Right atrium auricular region (tissue), 2 donors: Measurements from ENCODE around the gene TAAR9. TPM values are rescaled to one million over a fixed set of nuclear protein-coding genes. Genes with fewer than 3 reads are reported as not detected.
"Not testable (repeated sequence)": the region's sequence is repeated elsewhere in the genome, so short reads cannot be mapped to it uniquely, and the experiment has no call there.

Experiments used
- DNase-seq: peaks from one replicate; pipeline ENCODE4 v3.0.0-alpha.2; 2019; ENCODE audit warnings: low spot score
- H3K27ac ChIP-seq, 2 donors: fragments of 200-600 bp; sonication (generic); 1 replicate in 1 of 2; 2 replicates in 1 of 2; pipeline ENCODE4 v1.5.1; 2016 to 2019
- H3K27me3 ChIP-seq, 2 donors: fragments of 200-600 bp; sonication (generic); one replicate each; pipeline versions ENCODE4 v1.5.1 to v1.6.0; 2017 to 2019
- H3K36me3 ChIP-seq: fragments of 200-600 bp; sonication (generic); one replicate; pipeline ENCODE4 v1.5.1; 2016
- H3K4me1 ChIP-seq, 2 donors: fragments of 200-600 bp; sonication (generic); one replicate each; pipeline versions ENCODE4 v1.5.1 to v1.6.0; 2017 to 2019
- H3K4me3 ChIP-seq, 2 donors: fragments of 200-600 bp; sonication (generic); 1 replicate in 1 of 2; 2 replicates in 1 of 2; pipeline ENCODE4 v1.5.1; 2017 to 2019; ENCODE audit warnings: mild to moderate bottlenecking in 1 of 2, moderate library complexity in 1 of 2
- H3K9me3 ChIP-seq, 2 donors: fragments of 200-600 bp; sonication (generic); one replicate each; pipeline ENCODE4 v1.5.1; 2019
- CTCF ChIP-seq, 2 donors: fragments of 200-600 bp; sonication (generic); IDR thresholded peaks; one replicate each; pipeline ENCODE4 v1.5.1; 2019; ENCODE audit warnings: antibody characterized with exemption in 2 of 2
- total RNA-seq, 2 donors: library from RNA; depleted of rRNA; stranded (reverse); fragments of >200 nt; gene quantifications; one replicate each; pipeline ENCODE4 v1.1.0, GENCODE V29; 2016

Gene TAAR9
- total RNA-seq, 2 donors from 2014 or later = not detected

- Histone ChIP-seq H3K4me3 (no peak overlapping the region), H3K9me3 (no peaks in the 10 kb centered on the region), H3K36me3 (no peaks in the 10 kb centered on the region), H3K27me3 (no peaks in the 10 kb centered on the region), H3K4me1 (no peaks in the 10 kb centered on the region), H3K27ac (no peak overlapping the region)
- no peak for DNase-seq
- TF ChIP-seq CTCF (IDR thresholded peaks at IDR 0.05) = no peak
Measured at GRCh38 chr6:132537145-132537544, 932 bp upstream of the TAAR9 start.

GRCh38 chr6:132544826-132545225, 6.7 kb downstream of the TAAR9 start:
- Histone ChIP-seq H3K27me3 (no peaks in the 10 kb centered on the region), H3K4me1 (no peaks in the 10 kb centered on the region), H3K36me3 (no peaks in the 10 kb centered on the region), H3K9me3 (no peaks in the 10 kb centered on the region), H3K4me3 (no peak overlapping the region), H3K27ac (no peak overlapping the region)
- no peak for DNase-seq
- TF ChIP-seq CTCF (IDR thresholded peaks at IDR 0.05) = no peak

DNA sequence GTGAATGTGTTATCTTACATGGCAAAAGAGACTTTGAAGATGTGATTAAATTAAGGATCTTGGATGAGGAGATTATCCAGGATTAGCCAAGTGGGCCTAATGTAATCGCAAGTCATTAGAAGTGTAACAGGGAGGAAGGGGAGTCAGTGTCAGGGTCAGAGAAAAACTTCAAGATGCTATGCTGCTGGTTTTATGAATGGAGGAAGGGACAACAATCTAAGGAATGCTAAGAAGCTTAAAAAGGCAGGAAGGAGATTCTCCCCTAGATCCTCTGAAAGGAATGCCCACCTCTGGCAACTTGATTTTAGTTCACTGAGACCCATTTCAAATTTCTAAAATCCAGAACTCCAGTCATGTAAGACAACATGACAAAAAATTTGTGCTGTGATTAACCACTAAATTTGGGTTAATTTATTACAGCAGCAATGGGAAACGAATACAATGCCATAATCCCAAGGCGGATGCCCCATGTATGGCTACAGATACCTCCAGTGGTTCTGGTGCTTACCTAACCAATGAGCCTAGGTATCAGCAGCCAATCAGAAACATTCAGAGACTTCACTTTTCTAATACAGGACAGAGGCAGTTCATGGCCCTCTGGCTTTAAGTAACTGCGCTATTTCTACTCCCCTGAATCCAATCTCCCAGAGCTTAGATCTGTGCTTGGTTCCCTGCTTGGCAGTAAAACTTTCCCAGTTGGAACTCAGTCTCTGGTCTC, 10.8 kb downstream of the TAAR9 start:
- H3K36me3 ChIP-seq = no peaks in the 10 kb centered on the region
- H3K9me3 ChIP-seq = no peaks in the 10 kb centered on the region
- no peak overlapping the region for H3K27ac ChIP-seq
- no peaks in the 10 kb centered on the region for H3K27me3 ChIP-seq
- TF ChIP-seq CTCF (IDR thresholded peaks at IDR 0.05) = no peak
- no peak overlapping the region for H3K4me3 ChIP-seq
- no peaks in the 10 kb centered on the region for H3K4me1 ChIP-seq
- DNase-seq = no peak

DNA sequence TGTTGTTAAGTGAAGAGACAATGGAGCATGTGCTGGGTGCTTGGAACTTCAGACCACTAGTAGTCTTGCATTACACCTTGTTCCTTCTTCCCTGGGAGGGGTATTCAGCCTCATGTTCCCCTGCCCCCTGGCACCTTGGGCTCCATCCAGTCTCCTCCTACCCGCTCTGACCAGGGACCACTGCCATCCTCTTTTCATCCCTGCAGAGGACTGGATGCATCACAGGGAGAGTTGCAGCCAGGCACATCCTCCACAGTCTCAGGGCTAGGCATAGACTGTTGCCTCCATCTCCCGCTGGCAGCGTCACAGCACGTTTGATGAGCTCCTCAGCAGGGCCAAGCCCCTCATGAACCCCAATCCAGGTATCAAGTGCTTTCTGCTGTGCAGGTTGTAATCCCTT, 13.1 kb downstream of the TAAR9 start:
- Histone ChIP-seq H3K9me3 (no peaks in the 10 kb centered on the region), H3K27ac (no peak overlapping the region), H3K4me3 (no peak overlapping the region), H3K27me3 (no peaks in the 10 kb centered on the region), H3K4me1 (no peaks in the 10 kb centered on the region), H3K36me3 (no peaks in the 10 kb centered on the region)
- no peak for TF ChIP-seq CTCF (IDR thresholded peaks at IDR 0.05)
- no peak for DNase-seq

- Histone ChIP-seq H3K4me1 (no peaks in the 10 kb centered on the region), H3K4me3 (no peak within 1 kb of the TSS), H3K36me3 (no peaks in the 10 kb centered on the region), H3K9me3 (no peaks in the 10 kb centered on the region), H3K27me3 (no peaks in the 10 kb centered on the region), H3K27ac (no peak within 1 kb of the TSS)
- TF ChIP-seq CTCF (IDR thresholded peaks at IDR 0.05) = no peak
- DNase-seq = no peak
Measured at GRCh38 chr6:132552372-132552771, 14.3 kb downstream of the TAAR9 start, which contains the start of gene TAAR8. TAAR8 (plus strand) TSS chr6:132552672; CDS start chr6:132552693, 21 bp downstream.

GRCh38 chr6:132560087-132560486, 22.0 kb downstream of the TAAR9 start:
- not testable (repeated sequence) for H3K4me1 ChIP-seq, H3K27me3 ChIP-seq, H3K4me3 ChIP-seq, DNase-seq, H3K9me3 ChIP-seq, H3K36me3 ChIP-seq, H3K27ac ChIP-seq
